LoVo (cell line): Measurements from ENCODE around the gene CACNA2D3.
A peak's percentile ranks its signal among the peaks of the same experiment; 100 is the strongest.
"Not testable (repeated sequence)": the region's sequence is repeated elsewhere in the genome, so short reads cannot be mapped to it uniquely, and the experiment has no call there.

ENCODE experiments used
- DNase-seq: peaks from one replicate; pipeline ENCODE4 v3.0.0-alpha.2; 2016; ENCODE audit warnings: low spot score

Gene CACNA2D3

DNA sequence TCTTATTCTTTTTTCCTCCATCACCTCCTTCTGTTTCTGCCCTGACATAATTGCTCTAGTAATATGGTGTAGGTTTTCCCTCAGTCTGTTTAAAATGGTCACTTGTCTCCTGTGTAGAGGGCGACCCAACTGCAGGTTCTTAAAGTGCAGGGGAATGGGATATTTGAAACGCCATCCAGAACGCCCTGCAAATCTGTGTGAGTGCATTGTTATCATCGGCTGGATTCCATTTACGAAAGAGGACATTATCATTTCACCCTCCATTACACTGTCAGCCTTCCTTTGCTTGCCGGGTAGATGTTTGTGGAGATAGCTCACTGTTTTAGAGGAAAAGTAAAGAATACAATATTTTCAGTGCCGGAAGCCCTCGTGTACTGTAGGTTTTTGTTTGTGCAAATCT, 451.5 kb downstream of the CACNA2D3 start:
- DNase-seq: no peak

DNA sequence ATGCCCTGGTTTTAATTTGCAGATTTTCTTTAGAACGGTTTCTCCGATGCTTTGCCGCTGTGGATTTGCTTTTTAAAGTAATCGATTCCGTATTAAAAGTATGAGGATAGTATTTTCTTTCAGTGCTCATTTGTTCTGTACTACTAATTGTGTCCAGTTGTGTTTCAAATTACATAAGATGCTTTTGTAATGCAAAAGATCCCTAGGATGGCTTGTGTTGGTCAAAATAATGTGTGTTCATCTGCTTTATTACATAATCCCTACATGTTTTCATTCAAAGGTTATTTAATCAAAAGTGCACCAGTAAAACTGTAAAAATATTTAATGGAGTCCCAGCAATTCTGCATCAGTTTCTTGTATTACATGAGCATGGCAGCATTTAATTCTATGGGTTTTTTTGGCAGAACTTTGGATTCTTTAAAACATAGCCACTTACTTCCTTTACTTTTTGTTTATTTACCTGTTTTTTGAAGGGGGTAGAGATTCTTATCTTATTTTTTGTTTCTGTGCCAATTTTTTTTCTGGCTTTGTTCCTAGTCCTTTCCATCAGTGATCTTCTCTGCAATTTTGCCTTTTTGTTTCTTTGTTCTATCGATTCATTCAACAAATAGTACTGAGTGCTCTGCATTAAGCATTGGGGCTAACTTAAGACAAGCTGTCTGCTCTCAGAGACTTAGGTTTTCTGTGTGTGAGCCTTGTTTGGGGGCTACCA, 452.7 kb downstream of the CACNA2D3 start:
- DNase-seq: no peak

DNA sequence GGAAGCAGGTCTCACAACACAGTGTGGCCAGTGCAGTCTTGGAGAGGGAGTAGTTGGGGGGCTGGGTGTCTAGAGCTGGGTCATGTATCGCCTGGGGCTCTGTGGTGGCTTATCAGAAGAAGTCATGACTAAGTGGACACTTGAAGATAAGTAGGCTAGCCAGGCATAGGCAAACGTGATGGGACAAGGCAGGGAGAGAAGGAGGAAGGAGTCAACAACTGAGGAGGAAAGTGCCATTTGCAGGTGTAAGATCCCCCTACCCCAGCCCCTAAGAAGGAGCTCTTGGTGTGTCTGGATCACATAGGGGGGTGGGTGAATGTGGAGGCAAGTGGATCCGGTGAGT, 453.2 kb downstream of the CACNA2D3 start:
- DNase-seq: no peak

DNA sequence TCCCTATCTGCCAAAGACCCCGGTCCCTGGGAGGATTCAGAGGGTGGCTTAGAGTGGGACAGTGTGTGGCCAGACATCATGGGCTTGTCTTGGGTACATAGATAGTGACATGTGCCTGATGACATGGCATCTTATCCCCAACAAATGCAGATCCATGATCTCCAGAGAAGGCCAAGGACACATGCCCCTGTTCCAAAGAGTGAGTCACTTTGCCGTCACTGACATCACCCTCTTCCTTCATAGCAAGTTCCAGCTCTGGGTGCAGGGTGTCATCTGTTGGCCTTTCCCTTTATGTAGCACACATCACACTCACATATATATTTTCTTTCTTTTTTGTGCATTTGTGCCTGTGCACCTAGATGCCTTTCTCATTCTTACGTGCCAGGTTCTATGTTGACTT, 455.0 kb downstream of the CACNA2D3 start:
- no peak for DNase-seq

DNA sequence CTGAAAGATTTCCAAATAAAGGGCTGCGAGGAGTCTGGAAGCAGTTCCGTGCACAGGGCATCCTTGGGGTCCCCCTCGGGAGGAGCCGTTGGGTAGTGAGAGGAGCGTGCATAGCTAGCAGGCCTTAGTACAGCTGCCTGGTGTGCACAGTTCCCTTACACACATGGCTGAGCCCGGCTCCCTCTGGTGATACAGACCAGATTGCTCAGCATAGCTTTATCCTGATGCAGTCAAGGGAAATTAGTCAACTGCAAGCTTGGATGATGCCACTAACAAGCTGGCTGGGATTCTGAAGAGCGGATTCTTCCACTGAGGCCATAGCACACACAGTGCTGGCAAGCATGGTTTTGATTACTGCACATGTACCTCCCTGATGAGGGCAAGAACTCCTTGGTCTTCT, 456.1 kb downstream of the CACNA2D3 start:
- DNase-seq: no peak

DNA sequence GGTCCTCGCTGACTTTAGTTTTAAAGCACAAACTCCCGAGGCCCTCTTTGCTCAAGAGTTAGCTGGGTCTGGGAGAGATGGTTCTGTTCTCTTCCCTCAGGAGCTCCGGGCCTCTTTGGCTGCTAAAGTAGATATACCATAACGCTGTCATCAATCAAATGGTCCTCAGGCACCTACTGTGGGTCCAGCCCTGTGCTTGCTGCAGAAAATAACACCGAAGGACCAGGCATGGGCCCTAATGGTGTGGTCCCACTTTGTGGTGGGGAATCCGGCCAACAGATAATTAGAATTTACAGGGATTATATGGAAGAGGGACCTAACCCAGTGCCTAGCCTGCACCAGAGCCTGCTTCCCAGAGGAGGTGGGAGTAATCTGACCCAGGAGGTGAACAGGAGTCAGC, 458.1 kb downstream of the CACNA2D3 start:
- no peak for DNase-seq

DNA sequence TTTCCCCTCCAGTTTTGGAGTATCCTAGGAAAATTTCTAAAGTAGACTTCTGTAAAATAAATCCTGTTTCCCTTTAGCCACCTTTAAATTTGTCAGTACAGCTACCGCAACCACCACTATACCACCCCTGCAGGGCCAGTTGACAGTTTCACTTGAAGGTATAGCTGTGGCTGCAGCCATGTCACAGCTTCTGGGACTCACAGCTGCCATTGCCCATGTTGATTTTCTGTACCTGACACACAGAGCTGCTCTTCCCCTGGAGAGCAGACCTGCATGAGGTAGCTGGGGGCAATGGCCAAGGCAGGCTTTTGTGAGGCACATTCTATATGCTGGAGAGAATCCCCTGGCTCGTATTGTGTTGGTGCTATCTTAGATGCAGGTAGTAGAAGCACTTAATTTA, 460.1 kb downstream of the CACNA2D3 start:
- no peak for DNase-seq

DNA sequence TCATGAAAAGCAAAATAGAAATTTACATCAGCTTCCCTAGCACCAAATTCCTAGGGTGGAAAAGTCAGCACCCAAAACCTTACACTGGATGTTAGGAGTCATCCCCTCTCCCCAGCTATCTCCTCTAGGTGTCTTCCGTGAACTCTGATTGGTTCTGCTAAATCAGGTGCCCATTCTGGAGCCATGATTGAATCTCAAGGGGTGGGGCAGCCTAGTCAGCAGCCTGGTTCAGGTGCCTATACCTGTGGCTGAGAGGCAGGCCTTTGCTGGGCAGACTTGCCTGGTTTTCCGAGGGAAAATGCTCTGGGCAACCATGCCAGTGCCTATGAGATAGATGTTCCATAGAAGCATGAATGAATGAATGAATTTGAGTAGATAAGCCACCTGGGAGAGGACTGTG, 468.8 kb downstream of the CACNA2D3 start:
- no peak for DNase-seq

DNA sequence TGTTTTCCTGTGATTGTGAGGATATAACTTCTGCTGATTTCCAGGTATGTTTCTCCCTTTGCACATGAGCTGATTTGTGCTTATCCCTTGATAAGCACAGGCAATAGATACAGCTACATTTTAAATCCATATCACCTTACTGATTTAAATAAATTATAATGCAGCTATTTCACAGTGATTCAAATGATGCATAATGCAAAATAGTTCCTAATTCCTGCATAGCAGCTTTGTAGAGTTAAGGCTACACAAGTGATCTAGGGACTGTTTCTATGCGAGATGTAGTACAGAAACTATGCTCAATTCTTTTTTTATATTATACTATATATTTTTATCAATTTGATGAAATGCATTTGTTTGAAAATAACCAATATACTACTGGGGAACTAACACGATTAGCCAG, 471.3 kb downstream of the CACNA2D3 start:
- DNase-seq: no peak

DNA sequence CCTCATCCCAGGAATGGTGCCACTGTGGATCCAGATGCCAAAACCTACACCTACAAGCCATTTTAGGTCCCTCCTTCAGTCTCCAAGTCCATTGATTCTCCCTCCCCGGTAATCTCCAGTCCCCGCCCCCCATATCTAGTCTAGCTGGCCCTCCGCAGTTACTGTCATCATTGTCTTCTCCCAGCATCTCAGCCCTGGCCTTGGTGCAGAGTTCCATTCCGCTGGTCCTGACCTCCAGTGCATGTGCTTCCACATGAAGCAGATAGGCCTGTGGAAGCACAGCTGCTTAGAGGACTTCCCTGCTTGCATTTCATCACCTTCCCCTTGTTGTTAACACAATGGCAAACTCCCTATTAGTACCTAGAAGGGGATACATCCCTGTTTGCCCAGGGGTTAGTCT, 473.7 kb downstream of the CACNA2D3 start:
- no peak for DNase-seq

DNA sequence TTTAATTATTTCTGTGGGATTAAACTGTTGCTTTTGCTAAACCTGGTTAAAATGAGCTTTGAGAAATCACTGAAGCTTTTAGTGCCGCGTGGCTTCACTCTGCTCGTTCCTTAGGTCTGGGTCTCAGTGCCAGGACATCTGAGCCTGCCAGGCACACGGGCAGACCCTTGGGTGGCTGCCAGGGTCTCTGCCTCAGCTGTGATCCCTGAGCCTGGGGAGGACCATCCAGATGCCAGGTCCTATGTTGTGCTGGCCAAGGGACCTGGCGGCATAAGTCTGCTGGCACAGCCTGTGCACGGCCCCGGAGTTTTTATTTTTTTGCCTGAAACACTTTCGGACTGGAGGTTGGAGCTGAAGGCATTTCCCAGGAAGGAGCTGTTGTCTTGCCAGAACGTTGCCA, 477.4 kb downstream of the CACNA2D3 start:
- no peak for DNase-seq

DNA sequence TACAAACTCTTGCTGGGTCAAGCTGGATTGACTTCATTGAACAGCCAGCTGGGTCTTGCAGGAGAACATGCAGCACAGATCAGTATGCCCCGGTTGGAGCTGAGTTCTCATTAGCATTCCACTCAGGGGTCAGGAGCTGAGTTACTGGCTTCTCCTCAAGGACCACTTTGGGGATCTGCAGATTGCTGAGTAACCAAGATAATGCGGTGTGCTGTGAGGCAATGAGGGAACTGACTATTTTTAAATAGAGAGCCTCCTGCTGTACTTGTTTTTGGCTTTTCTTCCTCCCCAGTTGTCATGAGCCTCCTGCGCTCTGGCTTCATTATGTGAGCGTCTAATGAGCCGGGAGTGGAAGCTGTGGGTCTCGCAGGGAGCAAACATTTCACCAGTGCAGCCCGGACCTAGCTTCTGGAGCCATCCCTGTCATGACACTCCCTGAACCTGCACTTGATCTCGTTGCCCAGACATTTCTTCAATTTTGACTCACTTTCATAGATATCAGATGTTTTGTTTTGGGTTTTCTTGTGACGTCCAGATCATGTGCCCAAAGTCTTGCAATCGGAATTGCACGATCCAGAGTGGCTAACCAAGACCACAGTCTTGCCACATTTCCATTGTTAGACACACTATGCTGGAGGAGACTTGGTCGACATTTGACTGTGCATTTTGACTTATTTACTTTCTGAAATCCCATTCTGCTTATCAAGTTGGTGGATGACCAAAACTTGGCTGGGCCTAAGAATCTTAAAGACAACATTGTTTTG, 478.3 kb downstream of the CACNA2D3 start:
- DNase-seq: no peak

DNA sequence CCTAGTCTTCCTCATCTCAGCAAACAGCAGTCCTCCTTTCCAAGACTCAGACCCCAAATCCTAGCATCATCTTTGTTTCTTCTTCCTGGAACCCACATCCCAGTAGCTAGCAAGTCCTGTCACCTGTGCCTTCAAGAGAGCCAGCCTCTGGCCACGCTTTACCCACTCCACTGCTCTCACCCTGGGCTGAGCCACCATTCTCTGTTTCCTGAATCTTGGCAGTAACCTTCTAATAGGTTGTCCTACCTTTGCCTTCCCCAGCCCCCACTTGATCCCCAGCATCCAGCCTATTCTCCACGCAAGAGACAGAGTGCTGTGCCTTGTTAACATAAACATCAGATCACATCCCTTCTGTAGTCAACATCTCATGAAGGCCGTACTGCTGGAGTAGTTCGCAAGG, 482.1 kb downstream of the CACNA2D3 start:
- DNase-seq: no peak

DNA sequence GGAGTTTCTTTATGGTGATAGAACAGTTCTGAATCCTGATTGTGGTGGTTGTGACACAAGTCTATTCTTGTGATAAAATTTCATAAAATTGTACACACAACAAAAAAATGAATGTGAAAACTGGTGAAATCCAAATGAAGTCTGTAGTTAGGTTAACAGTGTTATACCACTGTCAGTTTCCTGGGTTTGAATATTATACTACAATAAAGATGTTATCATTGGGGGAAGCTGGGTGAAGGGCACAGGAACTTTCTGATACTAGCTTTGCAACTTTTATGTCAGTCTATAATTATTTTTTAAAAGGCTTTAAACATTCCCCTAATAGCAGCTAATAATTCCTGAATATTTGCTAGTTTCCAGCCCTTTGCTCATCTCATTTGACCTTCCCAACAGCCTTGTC, 485.7 kb downstream of the CACNA2D3 start:
- no peak for DNase-seq

DNA sequence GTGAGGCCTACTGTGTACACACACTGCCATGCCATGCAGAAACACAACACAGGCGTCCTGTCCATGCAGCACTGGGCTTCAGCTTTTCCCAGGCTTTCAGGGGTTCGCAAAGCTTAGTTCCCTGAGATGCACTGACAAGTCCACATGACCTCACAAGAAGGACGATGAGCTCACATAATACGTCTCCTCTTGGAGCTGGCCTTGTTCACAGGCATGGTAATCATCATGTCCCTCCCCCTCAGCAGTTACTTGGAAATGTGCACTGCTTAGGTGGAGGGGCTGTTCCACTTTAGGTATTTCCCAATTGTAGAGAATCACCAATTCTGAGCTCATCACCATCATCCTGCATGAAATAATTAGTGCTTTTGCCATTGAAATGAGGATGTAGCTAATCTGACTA, 496.7 kb downstream of the CACNA2D3 start:
- DNase-seq: no peak

DNA sequence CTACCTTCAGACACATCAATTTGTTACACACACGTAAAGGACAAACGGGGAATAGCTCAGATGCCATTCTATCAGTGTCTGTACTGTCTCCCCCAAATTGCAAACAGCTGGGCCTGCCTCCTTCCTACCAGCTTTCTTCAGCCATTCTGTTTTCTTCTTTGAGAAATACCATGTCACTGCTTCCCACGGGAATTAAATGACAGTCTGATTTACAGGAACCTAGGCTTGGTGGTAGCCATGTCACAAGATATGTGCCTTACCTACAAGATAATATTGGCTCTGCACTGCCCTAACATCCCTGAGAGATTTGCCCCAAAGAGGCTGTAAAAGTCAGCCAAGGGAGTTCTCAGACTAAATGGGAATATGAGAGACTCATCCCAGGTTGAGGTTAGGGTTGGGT, 497.2 kb downstream of the CACNA2D3 start:
- DNase-seq: no peak

DNA sequence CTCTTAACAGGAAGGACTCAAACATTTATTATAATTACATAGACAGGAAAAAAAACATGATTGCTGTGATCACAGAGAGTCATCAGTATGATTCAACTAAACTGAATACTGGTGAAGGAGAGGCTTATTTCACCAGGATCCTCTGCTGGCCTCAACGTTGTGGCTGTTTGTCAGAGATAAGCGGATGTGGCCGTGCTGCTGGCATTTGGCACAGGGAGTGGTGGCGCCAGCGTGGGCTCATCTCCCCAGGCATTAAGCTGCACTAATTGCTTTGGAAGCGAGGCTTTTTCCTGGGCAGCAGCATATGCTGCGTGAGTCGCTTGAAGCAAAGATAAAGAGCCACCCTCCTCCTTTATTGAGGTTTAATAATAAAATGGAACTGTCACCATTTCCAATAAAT, 498.8 kb downstream of the CACNA2D3 start:
- DNase-seq: no peak

DNA sequence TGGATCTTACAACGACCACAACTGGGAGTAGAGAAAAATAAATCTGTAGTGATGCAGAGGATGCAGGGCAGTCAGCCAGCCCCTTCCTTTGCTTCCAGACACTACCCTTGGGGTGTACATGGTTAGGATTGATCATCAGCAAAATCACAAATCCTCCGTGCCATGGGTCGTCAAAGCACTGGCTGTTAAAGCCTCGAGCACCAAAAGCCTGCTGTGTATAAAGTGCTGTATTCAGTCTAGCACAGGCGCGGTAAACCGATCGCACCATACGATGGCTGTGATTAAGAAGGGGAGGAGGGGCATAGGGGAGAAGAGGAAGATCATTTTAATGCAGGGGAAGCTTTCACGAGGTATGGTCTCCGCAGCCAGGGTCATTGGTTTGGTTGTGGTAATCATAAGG, 500.3 kb downstream of the CACNA2D3 start:
- no peak for DNase-seq

DNA sequence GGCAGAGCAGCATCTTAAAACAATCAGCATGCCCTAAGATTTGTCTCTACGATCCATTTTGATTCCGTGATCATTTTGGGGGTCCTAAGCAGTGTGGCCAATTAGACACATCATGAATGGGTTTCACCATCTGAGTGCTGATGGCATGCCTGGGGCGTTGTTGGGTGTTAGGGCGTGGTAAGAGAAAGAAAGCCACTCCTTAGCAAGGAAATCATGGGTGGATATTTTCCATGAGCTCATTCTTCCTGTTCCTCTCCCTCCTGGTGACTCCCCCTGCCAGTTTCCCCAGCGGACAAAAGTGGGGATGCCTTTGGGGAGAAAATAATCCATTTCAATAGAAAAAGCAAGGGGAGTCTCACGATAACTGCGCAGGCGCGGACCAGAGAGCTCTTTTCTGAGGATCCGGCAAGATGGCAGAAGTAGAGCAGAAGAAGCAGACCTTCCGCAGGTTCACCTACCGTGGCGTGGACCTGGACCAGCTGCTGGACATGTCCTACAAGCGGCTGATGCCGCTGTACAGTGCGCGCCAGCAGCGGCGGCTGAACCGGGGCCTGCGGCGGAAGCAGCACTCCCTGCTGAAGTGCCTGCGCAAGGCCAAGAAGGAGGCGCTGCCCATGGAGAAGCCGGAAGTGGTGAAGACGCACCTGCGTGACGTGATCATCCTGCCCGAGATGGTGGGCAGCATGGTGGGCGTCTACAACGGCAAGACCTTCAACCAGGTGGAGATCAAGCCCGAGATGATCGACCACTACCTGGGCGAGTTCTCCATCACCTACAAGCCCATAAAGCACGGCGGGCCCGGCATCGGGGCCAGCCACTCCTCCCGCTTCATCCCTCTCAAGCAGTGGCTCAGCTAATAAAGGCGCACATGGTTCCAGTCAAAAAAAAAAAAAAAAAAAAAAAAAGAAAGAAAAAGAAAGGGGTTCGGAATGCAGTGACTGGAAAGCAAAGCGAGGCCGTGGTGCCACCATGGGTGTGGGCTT, 503.7 kb downstream of the CACNA2D3 start:
- DNase-seq: no peak

DNA sequence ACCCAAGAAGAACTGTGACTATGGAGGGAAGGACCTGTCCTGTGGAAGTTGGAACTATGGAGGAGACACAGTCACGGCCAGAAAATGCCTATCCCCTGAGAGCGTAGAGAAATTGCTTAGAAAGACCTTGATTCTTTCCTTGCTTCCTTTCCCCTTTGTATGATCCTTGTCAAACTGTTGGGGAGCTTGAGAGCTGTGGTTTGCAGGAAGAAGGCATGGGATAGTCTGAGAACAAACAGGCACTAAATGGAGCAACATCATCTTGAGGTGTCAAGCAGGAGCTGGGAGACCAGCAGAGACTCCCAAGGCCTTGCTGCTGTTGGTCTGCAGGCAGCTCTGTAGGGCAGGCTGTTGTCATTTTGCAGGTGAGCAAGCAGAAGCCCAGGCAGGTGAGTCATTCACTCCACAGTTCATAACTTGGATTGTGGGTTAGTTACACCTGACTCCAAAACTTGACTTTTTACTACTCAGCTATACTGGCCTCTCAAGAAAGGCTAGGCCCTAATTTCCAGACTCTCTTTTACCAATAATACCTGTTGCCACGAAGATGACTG, 506.6 kb downstream of the CACNA2D3 start:
- DNase-seq: peak; percentile 12

DNA sequence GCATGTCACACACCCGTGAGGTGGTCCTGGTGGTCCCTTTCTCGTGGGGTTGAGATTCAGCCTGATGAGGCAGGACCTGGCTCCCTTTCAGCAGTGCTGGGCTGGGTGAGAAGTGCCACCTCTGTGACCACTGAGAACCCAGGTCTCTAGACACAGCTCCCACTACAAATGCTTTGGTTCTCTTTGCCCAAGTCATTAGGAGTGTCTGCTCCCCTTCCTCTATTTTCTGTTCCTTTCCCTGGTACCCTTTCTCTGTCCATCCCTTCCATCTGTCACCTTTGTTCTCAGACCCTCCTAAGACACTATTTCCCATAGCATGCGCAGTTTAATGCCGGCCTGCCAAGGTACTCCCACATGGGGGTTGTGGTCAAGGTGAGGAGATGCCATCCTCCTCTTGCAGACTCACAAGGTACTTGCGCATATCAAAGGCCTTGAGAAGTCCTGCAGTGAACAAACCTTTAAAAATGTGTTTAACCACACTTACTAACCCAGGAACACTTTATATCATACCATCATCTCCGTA, 507.8 kb downstream of the CACNA2D3 start:
- no peak for DNase-seq

DNA sequence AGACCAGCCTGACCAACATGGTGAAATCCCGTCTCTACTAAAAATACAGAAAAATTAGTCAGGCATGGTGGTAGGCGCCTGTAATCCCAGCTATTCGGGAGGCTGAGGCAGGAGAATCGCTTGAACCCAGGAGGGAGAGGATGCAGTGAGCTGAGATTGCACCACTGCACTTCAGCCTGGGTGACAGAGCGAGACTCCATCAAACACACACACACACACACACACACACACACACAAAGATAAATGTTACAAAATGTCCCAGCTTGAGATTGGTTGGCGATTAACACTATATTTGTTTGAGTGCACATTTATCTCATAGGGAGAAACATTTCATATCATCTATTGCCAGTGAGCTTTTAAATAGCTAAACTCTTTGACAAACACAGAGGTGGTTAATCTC, 508.6 kb downstream of the CACNA2D3 start:
- DNase-seq: not testable (repeated sequence)
